Ascending aorta (tissue), 2 donors: Measurements from ENCODE around the gene CLEC16A. TPM values are rescaled to one million over a fixed set of nuclear protein-coding genes. Genes with fewer than 3 reads are reported as not detected.

Experiments used
- DNase-seq, 2 donors: peaks; one replicate each; pipeline ENCODE4 v3.0.0-alpha.2; 2019; ENCODE audit warnings: low spot score in 2 of 2
- H3K27ac ChIP-seq, 2 donors: fragments of 200-600 bp; sonication (generic); one replicate each; pipeline ENCODE4 v1.5.1; 2016 to 2017; ENCODE audit warnings: mild to moderate bottlenecking in 1 of 2
- H3K27me3 ChIP-seq: fragments of 200-600 bp; sonication (generic); one replicate; pipeline ENCODE4 v1.5.1; 2017
- H3K36me3 ChIP-seq, 2 donors: fragments of 200-600 bp; sonication (generic); one replicate each; pipeline ENCODE4 v1.5.1; 2016
- H3K4me1 ChIP-seq, 2 donors: fragments of 200-600 bp; sonication (generic); one replicate each; pipeline ENCODE4 v1.5.1; 2016 to 2017; ENCODE audit warnings: mild to moderate bottlenecking in 1 of 2
- H3K4me3 ChIP-seq, 2 donors: fragments of 200-600 bp; sonication (generic); one replicate each; pipeline ENCODE4 v1.5.1; 2016 to 2017; ENCODE audit warnings: mild to moderate bottlenecking in 1 of 2
- H3K9me3 ChIP-seq, 2 donors: fragments of 200-600 bp; sonication (generic); one replicate each; pipeline ENCODE4 v1.5.1; 2016
- CTCF ChIP-seq, 3 experiments: fragments of 200-600 bp in 2 of 3; fragments of 450-650 bp in 1 of 3; sonication (generic) in 2 of 3; IDR thresholded peaks; one replicate each; pipeline ENCODE4 v1.5.1; 2016 to 2019; ENCODE audit warnings: antibody characterized with exemption in 3 of 3, mild to moderate bottlenecking in 1 of 3, moderate library complexity in 1 of 3
- intact Hi-C: fragments of 100-400 bp; cut with DNase I; formaldehyde crosslinking; loops from one replicate; pipeline ENCODE4 v1.15.1; 2023
- total RNA-seq: library from RNA; depleted of rRNA; stranded (reverse); fragments of >200 nt; gene quantifications from one replicate; pipeline ENCODE4 v1.1.0, GENCODE V29; 2016

The CLEC16A gene
- total RNA-seq, 1 donor from 2014 or later = 16.2 TPM

GRCh38 chr16:11064202-11064540 lies 119.8 kb downstream of the CLEC16A start:
- Histone ChIP-seq H3K36me3 (peaks cover 13 to 38% of the 10 kb centered on the region in 2 donors), H3K4me1 (no peaks in the 10 kb centered on the region), H3K27me3 (no peaks in the 10 kb centered on the region), H3K4me3 (no peak overlapping the region), H3K9me3 (no peaks in the 10 kb centered on the region), H3K27ac (no peak overlapping the region)
- no peak for DNase-seq
- no peak for TF ChIP-seq CTCF (IDR thresholded peaks at IDR 0.05)
- intact Hi-C loops = no loop called here

GRCh38 chr16:11064851-11065250 lies 120.5 kb downstream of the CLEC16A start:
- intact Hi-C loops = no loop called here
- DNase-seq = no peak
- Histone ChIP-seq H3K9me3 (no peaks in the 10 kb centered on the region), H3K4me3 (no peak overlapping the region), H3K27me3 (no peaks in the 10 kb centered on the region), H3K36me3 (peaks cover 13 to 35% of the 10 kb centered on the region in 2 donors), H3K4me1 (no peaks in the 10 kb centered on the region), H3K27ac (no peak overlapping the region)
- TF ChIP-seq CTCF (IDR thresholded peaks at IDR 0.05) = no peak

GRCh38 chr16:11066261-11066870 lies 122.0 kb downstream of the CLEC16A start:
- DNase-seq = no peak
- intact Hi-C loops = no loop called here
- no peak overlapping the region for H3K4me3 ChIP-seq
- no peak overlapping the region for H3K27ac ChIP-seq
- TF ChIP-seq CTCF (IDR thresholded peaks at IDR 0.05) = no peak
- no peaks in the 10 kb centered on the region for H3K4me1 ChIP-seq
- no peaks in the 10 kb centered on the region for H3K27me3 ChIP-seq
- H3K36me3 ChIP-seq = peaks cover 9 to 28% of the 10 kb centered on the region in 2 donors
- H3K9me3 ChIP-seq = no peaks in the 10 kb centered on the region

GRCh38 chr16:11067266-11067665 lies 122.9 kb downstream of the CLEC16A start:
- no peak for TF ChIP-seq CTCF (IDR thresholded peaks at IDR 0.05)
- Histone ChIP-seq H3K36me3 (peaks cover 3 to 22% of the 10 kb centered on the region in 2 donors), H3K27ac (no peak overlapping the region), H3K9me3 (no peaks in the 10 kb centered on the region), H3K4me1 (no peaks in the 10 kb centered on the region), H3K27me3 (no peaks in the 10 kb centered on the region), H3K4me3 (no peak overlapping the region)
- no peak for DNase-seq
- intact Hi-C loops = no loop called here

GRCh38 chr16:11067697-11068141 lies 123.4 kb downstream of the CLEC16A start:
- DNase-seq = no peak
- H3K4me3 ChIP-seq = no peak overlapping the region
- peaks cover 3 to 22% of the 10 kb centered on the region in 2 donors for H3K36me3 ChIP-seq
- no peaks in the 10 kb centered on the region for H3K27me3 ChIP-seq
- no peak overlapping the region for H3K27ac ChIP-seq
- intact Hi-C loops = no loop called here
- H3K4me1 ChIP-seq = no peaks in the 10 kb centered on the region
- no peaks in the 10 kb centered on the region for H3K9me3 ChIP-seq
- no peak for TF ChIP-seq CTCF (IDR thresholded peaks at IDR 0.05)

GRCh38 chr16:11071829-11072228 lies 127.5 kb downstream of the CLEC16A start:
- Histone ChIP-seq H3K27me3 (no peaks in the 10 kb centered on the region), H3K36me3 (no peaks in the 10 kb centered on the region), H3K4me3 (no peak overlapping the region), H3K9me3 (no peaks in the 10 kb centered on the region), H3K4me1 (no peaks in the 10 kb centered on the region), H3K27ac (no peak overlapping the region)
- DNase-seq = no peak
- TF ChIP-seq CTCF (IDR thresholded peaks at IDR 0.05) = no peak
- intact Hi-C loops = no loop called here
